Neuronal stem cell (in vitro differentiated cells): ENCODE results near the gene MACF1.

Experiments
- DNase-seq: peaks from one replicate; pipeline ENCODE4 v3.0.0-alpha.2; 2013; ENCODE audit warnings: low spot score
- H2AFZ ChIP-seq: one replicate; pipeline ENCODE4 v1.6.1; 2013; ENCODE audit warnings: mild to moderate bottlenecking, low read length, inconsistent platforms
- H2AK5ac ChIP-seq: 2 replicates; pipeline ENCODE4 v1.6.1; 2013; ENCODE audit warnings: low read depth, mild to moderate bottlenecking, inconsistent platforms, low read length, moderate library complexity, mixed read lengths
- H2BK120ac ChIP-seq: 2 replicates; pipeline ENCODE4 v1.6.1; 2013; ENCODE audit warnings: low read depth, mild to moderate bottlenecking, inconsistent platforms, low read length, moderate library complexity, mixed read lengths
- H2BK12ac ChIP-seq: one replicate; pipeline ENCODE4 v1.6.1; 2013; ENCODE audit warnings: low read length, inconsistent platforms
- H2BK15ac ChIP-seq: 2 replicates; pipeline ENCODE4 v1.6.1; 2013; ENCODE audit warnings: mild to moderate bottlenecking, low read length, inconsistent platforms, mixed read lengths
- H2BK5ac ChIP-seq: one replicate; pipeline ENCODE4 v1.6.1; 2013; ENCODE audit warnings: inconsistent platforms, mild to moderate bottlenecking, low read length, moderate library complexity
- H3K14ac ChIP-seq: one replicate; pipeline ENCODE4 v1.6.1; 2013; ENCODE audit warnings: low read length, inconsistent platforms
- H3K18ac ChIP-seq: 2 replicates; pipeline ENCODE4 v1.6.1; 2013; ENCODE audit warnings: low read length, inconsistent platforms
- H3K23ac ChIP-seq: 2 replicates; pipeline ENCODE4 v1.6.1; 2013; ENCODE audit warnings: low read depth, mild to moderate bottlenecking, mixed read lengths, low read length, inconsistent platforms; ENCODE audit not compliant: poor library complexity
- H3K27ac ChIP-seq: replicated peaks from 3 replicates; pipeline ENCODE4 v1.5.1; 2013; ENCODE audit warnings: low read length, inconsistent platforms
- H3K27me3 ChIP-seq, 3 experiments: 2 replicates each; pipeline ENCODE4 v1.6.1; 2013; ENCODE audit warnings: low read length in 3 of 3, mild to moderate bottlenecking in 2 of 3, inconsistent platforms in 1 of 3, low read depth in 1 of 3, mixed read lengths in 1 of 3, moderate library complexity in 1 of 3; ENCODE audit not compliant: control insufficient read depth in 3 of 3, insufficient read depth in 3 of 3
- H3K36me3 ChIP-seq, 2 donors: replicated peaks in 1 of 2; 2 replicates each; pipeline ENCODE4 v1.6.1; 2013; ENCODE audit warnings: low read length in 2 of 2; ENCODE audit not compliant: control insufficient read depth in 2 of 2, insufficient read depth in 2 of 2
- H3K4ac ChIP-seq: 2 replicates; pipeline ENCODE4 v1.6.1; 2013; ENCODE audit warnings: inconsistent platforms, mild to moderate bottlenecking, low read length, moderate library complexity
- H3K4me1 ChIP-seq, 2 donors: 1 replicate in 1 of 2; 2 replicates in 1 of 2; pipeline ENCODE4 v1.6.1; 2013; ENCODE audit warnings: low read length in 2 of 2, low read depth in 1 of 2; ENCODE audit not compliant: control insufficient read depth in 2 of 2, insufficient read depth in 1 of 2
- H3K4me2 ChIP-seq: one replicate; pipeline ENCODE4 v1.6.1; 2013; ENCODE audit warnings: mild to moderate bottlenecking, low read length, inconsistent platforms; ENCODE audit not compliant: insufficient read depth, poor library complexity, severe bottlenecking
- H3K4me3 ChIP-seq, 2 donors: 2 replicates each; pipeline ENCODE4 v1.5.1; 2013; ENCODE audit warnings: low read length in 2 of 2, mild to moderate bottlenecking in 2 of 2, inconsistent platforms in 1 of 2, moderate library complexity in 1 of 2
- H3K79me1 ChIP-seq: one replicate; pipeline ENCODE4 v1.6.1; 2013; ENCODE audit warnings: low read depth, mild to moderate bottlenecking, inconsistent platforms, low read length, moderate library complexity
- H3K9ac ChIP-seq: one replicate; pipeline ENCODE4 v1.6.1; 2013; ENCODE audit warnings: mild to moderate bottlenecking, low read depth, low read length, inconsistent platforms; ENCODE audit not compliant: poor library complexity
- H3K9me3 ChIP-seq, 2 donors: replicated peaks in 1 of 2; 2 replicates each; pipeline versions ENCODE3 to v1.6.1; 2013; ENCODE audit warnings: low read length in 2 of 2, mild to moderate bottlenecking in 2 of 2, inconsistent platforms in 1 of 2, low read depth in 1 of 2, mixed read lengths in 1 of 2, moderate library complexity in 1 of 2; ENCODE audit not compliant: control insufficient read depth in 2 of 2, insufficient read depth in 1 of 2
- H4K8ac ChIP-seq: one replicate; pipeline ENCODE4 v1.6.1; 2013; ENCODE audit warnings: low read depth, mild to moderate bottlenecking, inconsistent platforms, low read length, moderate library complexity
- H4K91ac ChIP-seq: one replicate; pipeline ENCODE4 v1.6.1; 2013; ENCODE audit warnings: low read length, low read depth, mild to moderate bottlenecking, inconsistent platforms; ENCODE audit not compliant: poor library complexity
- WGBS, 2 donors: extraction: QIAGEN DNeasy Blood & Tissue Kit; methylation state at CpG; one replicate each; pipeline ENCODE4 v1.1.7; 2013; ENCODE audit warnings: missing lambda C conversion rate in 2 of 2, mixed read lengths in 1 of 2; ENCODE audit not compliant: insufficient read length in 2 of 2, insufficient replicate concordance in 1 of 2; ENCODE audit errors: extremely low coverage in 2 of 2; 5-methylcytosine and 5-hydroxymethylcytosine counted together

MACF1 gene

GRCh38 chr1:39452081-39452480, 247.6 kb downstream of the MACF1 start:
- no peak overlapping the region for H2AK5ac ChIP-seq
- no peak overlapping the region for H3K9ac ChIP-seq
- no peak overlapping the region for H2BK15ac ChIP-seq
- no peak overlapping the region for H3K27ac ChIP-seq
- H3K4me1 ChIP-seq, result no peaks in the 10 kb centered on the region
- no peak overlapping the region for H4K91ac ChIP-seq
- no peak overlapping the region for H3K4me3 ChIP-seq
- H3K23ac ChIP-seq, result no peak overlapping the region
- no peak overlapping the region for H4K8ac ChIP-seq
- no peak overlapping the region for H2BK120ac ChIP-seq
- DNase-seq, result no peak
- H3K9me3 ChIP-seq, result no peaks in the 10 kb centered on the region
- H3K4ac ChIP-seq, result no peak overlapping the region
- no peak overlapping the region for H3K4me2 ChIP-seq
- no peak overlapping the region for H2BK5ac ChIP-seq
- H3K18ac ChIP-seq, result no peak overlapping the region
- H2AFZ ChIP-seq, result no peak overlapping the region
- no CpG with 5 or more reads among the region's 7 CpGs for WGBS, 2 donors
- peaks cover 63 to 96% of the 10 kb centered on the region in 2 donors for H3K36me3 ChIP-seq
- H3K14ac ChIP-seq, result no peak overlapping the region
- no peak overlapping the region for H2BK12ac ChIP-seq
- no peaks in the 10 kb centered on the region for H3K27me3 ChIP-seq
- H3K79me1 ChIP-seq, result no peaks in the 10 kb centered on the region

GRCh38 chr1:39452540-39452939, 248.0 kb downstream of the MACF1 start:
- Histone ChIP-seq H3K4me1 (no peaks in the 10 kb centered on the region), H4K91ac (no peak overlapping the region), H3K27me3 (no peaks in the 10 kb centered on the region), H3K79me1 (peaks cover 2% of the 10 kb centered on the region), H3K4me3 (no peak overlapping the region), H3K18ac (no peak overlapping the region), H3K4ac (no peak overlapping the region), H2BK5ac (no peak overlapping the region), H3K9me3 (no peaks in the 10 kb centered on the region), H3K36me3 (peaks cover 65 to 96% of the 10 kb centered on the region in 2 donors), H3K27ac (no peak overlapping the region), H3K9ac (no peak overlapping the region), H2AFZ (no peak overlapping the region), H2BK120ac (no peak overlapping the region), H2AK5ac (no peak overlapping the region), H2BK15ac (no peak overlapping the region), H4K8ac (no peak overlapping the region), H2BK12ac (no peak overlapping the region), H3K14ac (no peak overlapping the region), H3K23ac (no peak overlapping the region), H3K4me2 (no peak overlapping the region)
- DNase-seq, result no peak
- no CpG with 5 or more reads among the region's 5 CpGs for WGBS, 2 donors

- H3K18ac ChIP-seq, result no peak overlapping the region
- no peak overlapping the region for H3K4ac ChIP-seq
- peaks cover 68 to 96% of the 10 kb centered on the region in 2 donors for H3K36me3 ChIP-seq
- no peak overlapping the region for H2BK120ac ChIP-seq
- H2AFZ ChIP-seq, result no peak overlapping the region
- no peak overlapping the region for H3K4me2 ChIP-seq
- H2BK5ac ChIP-seq, result no peak overlapping the region
- no peak overlapping the region for H3K23ac ChIP-seq
- no peak overlapping the region for H3K4me3 ChIP-seq
- no peak overlapping the region for H3K14ac ChIP-seq
- H4K8ac ChIP-seq, result no peak overlapping the region
- no peak overlapping the region for H3K27ac ChIP-seq
- H3K27me3 ChIP-seq, result no peaks in the 10 kb centered on the region
- DNase-seq, result no peak
- no peaks in the 10 kb centered on the region for H3K4me1 ChIP-seq
- H3K9ac ChIP-seq, result no peak overlapping the region
- whole genome bisulfite sequencing, 2 donors, result no CpG with 5 or more reads among the region's 8 CpGs
- no peak overlapping the region for H4K91ac ChIP-seq
- peaks cover 2% of the 10 kb centered on the region for H3K79me1 ChIP-seq
- H3K9me3 ChIP-seq, result no peaks in the 10 kb centered on the region
- H2AK5ac ChIP-seq, result no peak overlapping the region
- no peak overlapping the region for H2BK15ac ChIP-seq
- H2BK12ac ChIP-seq, result no peak overlapping the region
Observed at GRCh38 chr1:39453603-39454002, 249.1 kb downstream of the MACF1 start.

- H3K27me3 ChIP-seq, result no peaks in the 10 kb centered on the region
- H3K14ac ChIP-seq, result no peak overlapping the region
- no peak overlapping the region for H2AK5ac ChIP-seq
- H3K27ac ChIP-seq, result no peak overlapping the region
- no peak overlapping the region for H4K8ac ChIP-seq
- no peak overlapping the region for H3K18ac ChIP-seq
- no peak overlapping the region for H2AFZ ChIP-seq
- H3K4me2 ChIP-seq, result no peak overlapping the region
- no peak overlapping the region for H3K23ac ChIP-seq
- no peak overlapping the region for H2BK12ac ChIP-seq
- no CpG with 5 or more reads among the region's 4 CpGs for WGBS, 2 donors
- H3K9ac ChIP-seq, result no peak overlapping the region
- H3K9me3 ChIP-seq, result no peaks in the 10 kb centered on the region
- H4K91ac ChIP-seq, result no peak overlapping the region
- H3K4me3 ChIP-seq, result no peak overlapping the region
- peaks cover 2% of the 10 kb centered on the region for H3K79me1 ChIP-seq
- H2BK5ac ChIP-seq, result no peak overlapping the region
- no peak overlapping the region for H3K4ac ChIP-seq
- no peak overlapping the region for H2BK120ac ChIP-seq
- DNase-seq, result no peak
- peaks cover 66 to 98% of the 10 kb centered on the region in 2 donors for H3K36me3 ChIP-seq
- no peaks in the 10 kb centered on the region for H3K4me1 ChIP-seq
- H2BK15ac ChIP-seq, result no peak overlapping the region
Observed at GRCh38 chr1:39458991-39459390, 254.5 kb downstream of the MACF1 start.
